Suppressor macrophage treated with lipopolysaccharide for 4 hours (primary cell): ENCODE data around the gene METTL5.
"Not testable (repeated sequence)": the region's sequence is repeated elsewhere in the genome, so short reads cannot be mapped to it uniquely, and the experiment has no call there.

Experiments used
- DNase-seq: peaks from one replicate; pipeline ENCODE4 v3.0.0-alpha.2; 2020

The METTL5 gene

GRCh38 chr2:169828141-169828811, 3.6 kb upstream of the METTL5 start:
- peak; percentile 39 for DNase-seq

- peak; percentile 96 for DNase-seq
These were observed 2.8 kb upstream of the METTL5 start, which contains the start of gene UBR3 for GRCh38 chr2:169827272-169828140. UBR3 (plus strand) TSS chr2:169827454; CDS start chr2:169827508, 54 bp downstream.

DNA sequence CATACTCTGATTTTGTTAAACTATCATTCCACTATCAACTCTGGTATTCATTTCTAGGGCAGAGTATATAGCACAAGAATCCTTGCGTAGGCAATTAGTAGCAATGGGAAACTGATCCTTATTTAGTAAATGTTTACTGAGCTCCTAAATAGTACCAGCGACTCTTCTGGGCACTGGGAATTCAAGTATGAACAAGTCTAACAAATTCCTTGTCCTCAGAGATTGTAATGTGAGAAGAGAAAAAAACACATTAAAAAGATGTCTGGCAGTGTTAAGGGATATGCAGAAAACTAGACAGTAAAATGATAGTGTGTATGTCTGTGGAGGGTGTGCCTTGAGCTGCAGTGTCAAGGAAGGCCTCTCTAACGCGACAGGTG, 721 bp downstream of the METTL5 start:
- no peak for DNase-seq

DNA sequence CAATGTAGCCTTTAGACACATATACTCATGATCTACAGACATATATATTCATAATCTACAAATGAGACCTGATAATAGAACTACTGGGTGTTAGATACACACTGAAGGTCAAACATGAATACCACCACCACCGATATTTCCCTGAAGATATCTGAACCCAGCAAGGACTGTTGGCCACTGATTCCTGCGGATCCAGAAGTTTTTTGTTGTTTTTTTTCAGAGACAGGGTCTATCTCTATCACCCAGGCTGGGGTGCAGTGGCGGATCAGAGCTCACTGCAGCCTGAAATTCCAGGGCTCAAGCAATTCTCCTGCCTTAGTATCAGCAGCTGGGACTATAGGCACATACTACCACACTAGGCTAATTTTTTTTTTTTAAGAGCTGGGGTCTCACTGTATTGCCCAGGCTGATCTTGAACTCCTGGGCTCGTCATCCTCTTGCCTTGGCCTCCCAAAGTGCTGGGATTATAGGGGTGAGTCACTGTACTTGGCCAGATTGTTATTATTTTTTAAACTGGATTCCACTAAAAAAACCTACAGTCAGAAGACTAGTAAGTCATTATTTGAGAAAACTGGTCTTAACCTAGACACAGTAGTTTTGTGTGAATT, 1.8 kb downstream of the METTL5 start:
- DNase-seq: no peak

GRCh38 chr2:169822036-169822435, 2.7 kb downstream of the METTL5 start:
- DNase-seq: no peak

GRCh38 chr2:169820101-169820500, 4.6 kb downstream of the METTL5 start:
- DNase-seq: not testable (repeated sequence)

- no peak for DNase-seq
These were observed 5.6 kb downstream of the METTL5 start for GRCh38 chr2:169819106-169819505.

DNA sequence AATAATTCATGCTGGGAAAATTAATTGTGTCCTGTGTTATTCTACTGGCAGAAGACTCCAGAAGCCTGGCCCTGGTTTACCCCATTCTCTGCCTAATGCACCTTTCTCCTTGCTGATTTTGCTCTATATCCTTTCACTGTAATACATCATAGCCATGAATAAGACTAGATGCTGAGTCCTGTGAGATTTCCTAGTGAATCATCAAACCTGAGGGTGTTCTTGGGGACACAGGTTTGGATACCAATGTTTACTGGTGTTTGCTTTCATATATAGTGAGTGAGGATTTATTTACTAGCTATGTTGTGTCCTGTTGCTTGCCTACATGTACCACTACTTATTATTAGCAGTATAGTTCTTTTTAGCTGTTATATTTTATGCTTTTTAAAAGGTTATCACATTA, 6.5 kb downstream of the METTL5 start:
- no peak for DNase-seq

DNA sequence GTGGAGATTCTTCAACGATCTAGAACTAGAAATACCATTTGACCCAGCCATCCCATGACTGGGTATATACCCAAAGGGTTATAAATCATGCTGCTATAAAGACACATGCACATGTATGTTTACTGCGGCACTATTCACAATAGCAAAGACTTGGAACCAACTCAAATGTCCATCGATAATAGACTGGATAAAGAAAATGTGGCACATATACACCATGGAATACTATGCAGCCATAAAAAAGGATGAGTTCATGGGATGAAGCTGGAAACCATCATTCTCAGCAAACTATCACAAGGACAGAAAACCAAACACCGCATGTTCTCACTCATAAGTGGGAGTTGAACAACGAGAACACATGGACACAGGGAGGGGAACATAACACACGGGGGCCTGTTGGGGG, 7.3 kb downstream of the METTL5 start:
- not testable (repeated sequence) for DNase-seq

DNA sequence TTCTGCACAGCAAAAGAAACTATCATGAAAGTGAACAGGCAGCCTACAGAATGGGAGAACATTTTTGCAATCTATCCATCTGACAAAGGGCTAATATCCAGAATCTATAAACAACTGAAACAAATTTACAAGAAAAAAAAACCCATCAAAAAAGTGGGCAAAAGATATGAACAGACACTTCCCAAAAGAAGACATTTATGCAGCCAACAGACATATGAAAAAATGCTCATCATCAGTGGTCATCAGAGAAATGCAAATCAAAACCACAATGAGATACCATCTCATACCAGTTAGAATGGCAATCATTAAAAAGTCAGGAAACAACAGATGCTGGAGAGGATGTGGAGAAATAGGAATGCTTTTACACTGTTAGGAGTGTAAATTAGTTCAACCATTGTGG, 7.7 kb downstream of the METTL5 start:
- DNase-seq: not testable (repeated sequence)

GRCh38 chr2:169815849-169816248, 8.9 kb downstream of the METTL5 start:
- DNase-seq: no peak

DNA sequence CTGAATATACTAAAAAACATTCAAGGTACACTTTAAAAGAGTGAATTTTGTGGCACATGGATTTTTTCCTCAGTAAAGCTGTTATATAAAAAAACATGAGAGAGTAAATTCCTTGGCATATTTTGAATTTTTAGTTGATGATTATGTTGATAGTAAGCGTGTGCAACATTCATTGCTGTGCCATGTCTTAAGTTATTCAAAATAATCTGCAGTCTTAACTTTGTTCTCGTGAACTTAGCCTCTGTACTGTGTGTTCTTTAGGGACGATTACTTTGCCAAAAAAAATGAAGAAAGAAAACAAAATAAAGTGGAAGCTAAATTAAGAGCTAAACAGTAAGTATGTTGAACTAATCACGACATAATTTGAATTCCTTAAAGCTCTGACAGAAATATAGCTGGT, 16.5 kb downstream of the METTL5 start:
- DNase-seq: no peak

DNA sequence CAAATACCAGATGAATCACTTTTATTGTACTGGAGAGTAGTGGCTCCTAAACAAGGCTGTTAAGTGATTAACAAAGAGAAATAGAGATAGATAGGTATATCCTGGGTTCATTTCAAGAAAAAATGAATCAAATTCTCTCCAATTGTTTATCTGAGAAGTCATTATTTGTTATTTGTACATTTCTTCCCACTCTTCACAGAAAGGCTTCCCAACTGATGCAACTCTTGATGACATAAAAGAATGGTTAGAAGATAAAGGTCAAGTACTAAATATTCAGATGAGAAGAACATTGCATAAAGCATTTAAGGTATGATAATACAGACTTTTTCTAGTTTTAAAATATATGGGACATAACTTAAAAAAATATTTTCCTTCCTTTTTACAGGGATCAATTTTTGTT, 18.1 kb downstream of the METTL5 start:
- peak; percentile 30 for DNase-seq

DNA sequence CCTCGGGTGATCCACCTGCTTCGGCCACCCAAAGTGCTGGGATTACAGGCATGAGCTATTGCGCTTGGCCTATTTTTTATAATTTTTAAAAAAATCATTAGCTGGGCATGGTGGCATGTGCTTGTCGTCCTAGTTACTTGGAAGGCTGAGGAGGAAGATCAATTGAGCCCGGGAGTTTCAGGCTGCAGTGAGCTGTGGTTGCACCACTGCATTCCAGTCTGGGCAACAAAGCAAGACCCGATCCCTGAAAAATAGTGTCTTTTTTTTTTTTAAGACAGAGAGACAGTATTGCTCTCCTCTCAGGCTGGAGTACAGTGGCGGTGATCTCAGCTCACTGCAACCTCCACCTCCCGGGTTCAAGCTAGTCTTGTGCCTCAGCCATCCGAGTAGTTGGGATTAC, 21.2 kb downstream of the METTL5 start:
- no peak for DNase-seq

- peak; percentile 94 for DNase-seq
These were observed 25.8 kb downstream of the METTL5 start, which contains the start of gene SSB for GRCh38 chr2:169798718-169799592. SSB (plus strand) TSS chr2:169798871; CDS start chr2:169800961, 2,090 bp downstream.

GRCh38 chr2:169798397-169798717, 26.3 kb downstream of the METTL5 start:
- no peak for DNase-seq

DNA sequence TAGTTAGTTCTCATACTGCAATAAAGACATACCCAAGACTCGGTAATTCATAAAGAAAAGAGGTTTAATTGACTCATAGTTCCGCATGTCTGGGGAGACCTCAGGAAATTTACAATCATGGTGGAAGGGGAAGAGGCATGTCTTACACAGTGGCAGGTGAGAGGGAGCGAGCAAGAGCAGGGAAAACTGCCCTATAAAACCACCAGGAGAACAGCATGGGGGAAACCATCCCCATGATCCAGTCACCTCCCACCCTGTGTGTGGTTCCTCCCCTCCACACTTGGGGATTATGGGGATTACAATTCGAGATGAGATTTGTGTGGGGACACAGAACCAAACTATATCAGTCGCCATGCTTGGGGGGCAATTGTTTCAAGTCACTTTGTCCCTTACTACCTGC, 27.1 kb downstream of the METTL5 start:
- no peak for DNase-seq

DNA sequence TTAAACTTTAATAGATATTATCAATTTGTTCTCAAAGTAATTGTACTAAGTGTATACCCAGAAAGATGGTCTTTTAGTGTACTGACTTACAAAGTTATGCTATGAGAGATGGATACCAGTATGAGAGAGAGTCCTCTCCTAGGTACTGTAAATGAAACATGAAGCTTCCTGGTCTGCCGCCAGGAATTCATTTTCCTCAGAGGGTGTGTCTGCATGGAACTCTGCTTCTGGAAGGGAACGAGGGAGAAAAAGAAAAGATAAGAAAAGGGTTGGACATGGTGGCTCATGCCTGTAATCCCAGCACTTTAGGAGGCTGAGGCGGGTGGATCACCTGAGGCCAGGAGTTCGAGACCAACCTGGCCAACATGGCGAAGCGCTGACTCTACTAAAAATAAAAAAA, 28.3 kb downstream of the METTL5 start:
- DNase-seq: no peak

DNA sequence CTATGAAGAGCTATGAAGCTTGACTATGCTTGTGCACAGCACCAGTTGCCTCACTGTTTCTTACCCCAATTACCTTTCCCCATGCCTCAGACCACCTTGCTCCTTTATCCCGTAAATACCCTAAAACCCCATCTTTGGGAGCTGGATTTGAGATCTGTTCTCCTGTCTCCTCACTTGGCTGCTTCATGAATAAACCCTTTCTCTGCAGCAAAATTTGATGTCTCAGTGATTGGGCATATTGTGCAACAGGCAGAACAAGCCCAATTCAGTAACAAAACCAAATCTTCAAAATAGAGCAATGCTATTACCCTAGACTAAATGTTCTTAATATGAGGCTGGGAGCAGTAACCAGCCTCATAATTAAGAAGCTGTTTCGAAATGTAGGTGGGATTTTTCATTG, 29.5 kb downstream of the METTL5 start:
- DNase-seq: no peak

GRCh38 chr2:169790581-169790980, 34.1 kb downstream of the METTL5 start:
- no peak for DNase-seq

- no peak for DNase-seq
These were observed 42.2 kb downstream of the METTL5 start for GRCh38 chr2:169782513-169782912.

- no peak for DNase-seq
These were observed 43.3 kb downstream of the METTL5 start for GRCh38 chr2:169781249-169782013.
